GM10248 (cell line): Measurements from ENCODE around the gene LAIR1.
"Not testable (repeated sequence)": the region's sequence is repeated elsewhere in the genome, so short reads cannot be mapped to it uniquely, and the experiment has no call there.

Experiments used
- CTCF ChIA-PET: fragments of 300-600 bp; sonication (Branson Sonifier 250); formaldehyde crosslinking; extraction: SDS; loops from one replicate; lab custom pipeline; 2021; ENCODE audit warnings: antibody characterized with exemption; lab: Yijun Ruan, JAX
- POLR2A ChIA-PET: fragments of 350-650 bp; sonication (Branson Sonifier 250); formaldehyde crosslinking; extraction: SDS; loops from one replicate; lab custom pipeline; 2020; ENCODE audit warnings: antibody characterized with exemption; lab: Yijun Ruan, JAX
- DNase-seq: peaks from one replicate; pipeline ENCODE4 v3.0.0; 2012; ENCODE audit errors: extremely low spot score
- TF ChIP-seq, protein P1 (sequence below): IDR thresholded peaks from 2 replicates; pipeline ENCODE4 v1.5.1; 2012; ENCODE audit warnings: mild to moderate bottlenecking, low read depth; ENCODE audit errors: extremely low read depth, missing control alignments, control extremely low read depth

The LAIR1 gene

DNA sequence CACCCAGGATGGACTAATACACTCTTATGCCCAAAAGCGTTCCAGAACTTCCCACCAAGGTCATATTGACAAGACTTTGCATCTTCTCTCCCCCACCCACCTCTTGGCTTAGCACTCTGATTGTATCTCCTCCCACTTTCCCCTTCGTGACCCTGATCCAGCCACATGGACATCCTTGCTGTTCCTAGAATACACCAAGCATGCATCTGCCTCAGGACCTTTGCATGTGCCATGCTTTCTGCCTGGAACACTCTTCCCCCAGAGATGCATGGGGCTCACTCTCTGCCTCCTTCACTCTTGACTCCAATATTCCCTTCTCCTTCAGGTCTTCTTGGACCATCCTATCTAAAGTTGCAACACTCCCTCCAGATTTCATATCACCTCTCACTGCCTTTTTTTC, 16.2 kb upstream of the LAIR1 start:
- TF ChIP-seq, protein P1, sequence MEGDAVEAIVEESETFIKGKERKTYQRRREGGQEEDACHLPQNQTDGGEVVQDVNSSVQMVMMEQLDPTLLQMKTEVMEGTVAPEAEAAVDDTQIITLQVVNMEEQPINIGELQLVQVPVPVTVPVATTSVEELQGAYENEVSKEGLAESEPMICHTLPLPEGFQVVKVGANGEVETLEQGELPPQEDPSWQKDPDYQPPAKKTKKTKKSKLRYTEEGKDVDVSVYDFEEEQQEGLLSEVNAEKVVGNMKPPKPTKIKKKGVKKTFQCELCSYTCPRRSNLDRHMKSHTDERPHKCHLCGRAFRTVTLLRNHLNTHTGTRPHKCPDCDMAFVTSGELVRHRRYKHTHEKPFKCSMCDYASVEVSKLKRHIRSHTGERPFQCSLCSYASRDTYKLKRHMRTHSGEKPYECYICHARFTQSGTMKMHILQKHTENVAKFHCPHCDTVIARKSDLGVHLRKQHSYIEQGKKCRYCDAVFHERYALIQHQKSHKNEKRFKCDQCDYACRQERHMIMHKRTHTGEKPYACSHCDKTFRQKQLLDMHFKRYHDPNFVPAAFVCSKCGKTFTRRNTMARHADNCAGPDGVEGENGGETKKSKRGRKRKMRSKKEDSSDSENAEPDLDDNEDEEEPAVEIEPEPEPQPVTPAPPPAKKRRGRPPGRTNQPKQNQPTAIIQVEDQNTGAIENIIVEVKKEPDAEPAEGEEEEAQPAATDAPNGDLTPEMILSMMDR: no peak
- ChIA-PET CTCF (interaction anchor here (2.5 kb wide), 1 partner anchor 10 kb away, joined by 11 read pairs; no protein-coding TSS in a partner anchor), POLR2A (no interaction called here)
- no peak for DNase-seq

- ChIA-PET POLR2A (no interaction called here), CTCF (interaction anchor here (2.8 kb wide), 1 partner anchor 11 kb away, joined by 24 read pairs; no protein-coding TSS in a partner anchor)
- TF ChIP-seq, protein P1: no peak
- no peak for DNase-seq
Measured at GRCh38 chr19:54379187-54379678, 14.5 kb upstream of the LAIR1 start.

GRCh38 chr19:54376610-54377285, 12.0 kb upstream of the LAIR1 start:
- ChIA-PET CTCF (no interaction called here), POLR2A (interaction anchor here (0.7 kb wide), 1 partner anchor 208 kb away, joined by 6 read pairs; no protein-coding TSS in a partner anchor)
- TF ChIP-seq, protein P1: no peak
- no peak for DNase-seq

DNA sequence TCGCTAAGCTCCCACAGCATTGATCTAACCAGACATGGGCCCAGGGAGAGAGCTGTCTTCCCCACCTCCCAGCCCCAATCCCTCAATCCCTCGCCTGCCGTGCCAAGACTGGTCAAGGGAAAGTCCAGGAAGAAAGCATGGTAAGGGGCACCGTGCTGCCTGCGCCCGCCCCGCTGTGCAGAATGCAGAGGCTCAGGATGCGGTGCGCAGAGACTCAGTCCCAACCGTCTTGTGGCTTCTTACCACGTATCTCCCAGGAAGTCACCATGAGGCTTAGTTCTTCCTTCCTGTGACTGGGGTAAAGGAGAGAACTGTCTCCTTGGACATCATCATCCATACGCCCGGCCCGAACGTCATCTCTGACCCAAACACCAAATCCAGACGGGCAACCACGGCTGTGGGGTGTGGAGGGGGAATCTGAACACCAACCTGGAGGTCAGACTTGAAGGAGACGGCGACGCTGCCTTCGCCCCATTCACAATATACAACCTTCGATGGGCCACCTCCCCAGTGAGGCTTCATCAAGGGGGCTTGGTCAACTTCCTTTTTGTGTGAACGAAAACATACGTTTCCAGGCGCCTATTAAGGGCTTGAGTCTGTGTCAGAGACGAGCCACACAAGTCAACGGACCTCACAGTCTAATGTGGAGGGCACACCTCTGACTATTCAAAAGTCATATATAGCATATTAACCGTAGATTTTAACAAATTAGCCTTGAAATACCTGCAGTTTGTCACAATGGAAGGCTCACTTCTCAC, 10.6 kb upstream of the LAIR1 start:
- POLR2A ChIA-PET, DNase-seq: not testable (repeated sequence)
- CTCF ChIA-PET: interaction anchor here (2.9 kb wide), 1 partner anchor 16 kb away, joined by 13 read pairs; no protein-coding TSS in a partner anchor

- TF ChIP-seq, protein P1: no peak
- POLR2A ChIA-PET: no interaction called here
- CTCF ChIA-PET: interaction anchor here (2.9 kb wide), 1 partner anchor 17 kb away, joined by 13 read pairs; no protein-coding TSS in a partner anchor
- no peak for DNase-seq
Measured at GRCh38 chr19:54373781-54374631, 9.3 kb upstream of the LAIR1 start.

GRCh38 chr19:54371453-54371852, 6.7 kb upstream of the LAIR1 start:
- CTCF ChIA-PET: interaction anchor here (1.5 to 1.8 kb wide), 3 partner anchors 17 to 19 kb away, joined by 4 to 10 read pairs (median 4); no protein-coding TSS in a partner anchor
- POLR2A ChIA-PET: not testable (repeated sequence)

DNA sequence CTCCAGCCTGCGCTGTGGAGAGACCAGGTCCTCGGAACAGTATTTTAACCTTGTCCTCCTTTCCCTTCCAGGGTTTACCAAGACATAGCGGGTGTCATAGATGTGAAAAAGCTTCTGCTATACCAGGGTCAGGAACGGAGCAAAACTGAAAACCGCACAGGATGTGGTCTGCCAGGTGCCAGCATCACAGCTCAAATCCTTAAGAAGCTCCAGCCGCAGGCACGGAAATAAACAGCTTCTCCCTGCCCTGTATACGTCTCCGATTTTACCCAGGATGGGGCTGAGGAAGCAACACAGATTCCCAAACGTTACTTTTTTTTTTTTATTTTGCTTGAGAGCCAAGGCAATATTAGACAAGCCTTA, 5.7 kb upstream of the LAIR1 start:
- CTCF ChIA-PET: interaction anchor here (4.0 kb wide), 1 partner anchor 21 kb away, joined by 15 read pairs; no protein-coding TSS in a partner anchor
- POLR2A ChIA-PET: not testable (repeated sequence)

More at GRCh38 chr19:54371453-54371852, 6.7 kb upstream of the LAIR1 start:
- DNase-seq: not testable (repeated sequence)

DNA sequence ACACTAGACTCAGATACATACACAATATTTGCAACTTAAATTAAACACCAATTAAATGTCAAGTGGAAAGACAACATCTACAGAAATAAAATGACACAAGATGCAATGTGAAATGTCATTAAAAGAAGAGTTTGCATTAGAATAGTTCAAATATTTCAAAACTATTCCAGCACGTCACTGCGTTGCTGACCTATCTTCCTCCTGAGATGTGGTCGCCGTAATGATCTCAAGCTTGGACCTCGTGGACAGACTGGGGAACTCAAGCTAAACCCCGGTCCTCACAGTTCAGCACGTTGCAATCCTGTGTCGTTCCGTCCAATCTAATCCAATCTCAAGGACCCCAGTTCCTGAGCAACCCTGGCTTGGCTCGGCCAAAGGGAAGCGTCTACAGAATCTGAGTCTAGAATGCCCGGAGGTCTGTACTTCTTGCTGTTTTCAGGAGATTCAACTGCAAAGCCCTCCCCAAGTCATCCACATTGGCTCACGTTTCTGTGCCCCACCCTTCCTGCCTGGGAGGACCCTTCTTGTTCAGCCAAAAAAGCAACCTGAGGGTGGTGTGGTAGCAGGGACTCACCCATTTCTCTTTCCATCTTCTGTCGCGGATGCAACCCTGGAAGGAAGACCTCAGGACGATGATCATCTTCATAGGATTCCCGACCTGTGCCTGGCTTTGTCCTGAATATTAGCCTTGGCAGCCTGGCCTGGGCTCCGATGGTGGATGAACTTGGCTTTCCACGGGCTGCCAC, 5.1 kb upstream of the LAIR1 start:
- DNase-seq, POLR2A ChIA-PET: not testable (repeated sequence)
- CTCF ChIA-PET: interaction anchor here (4.0 kb wide), 1 partner anchor 22 kb away, joined by 15 read pairs; no protein-coding TSS in a partner anchor

More for the DNA sequence above, 5.7 kb upstream of the LAIR1 start:
- DNase-seq: not testable (repeated sequence)
